ENCODE measurements around the gene GHITM. TPM values are rescaled to one million over a fixed set of nuclear protein-coding genes. Genes with fewer than 3 reads are reported as not detected.
"Not testable (repeated sequence)": the region's sequence is repeated elsewhere in the genome, so short reads cannot be mapped to it uniquely, and the experiment has no call there.

The GHITM gene
- total and polyA plus RNA-seq, 7 experiments from 2014 or later, result 61.5 to 312 (median 78.7) TPM

GRCh38 chr10:84125910-84126784, 13.2 kb upstream of the GHITM start:
- peaks cover 13 to 38% (median 32%) of the 10 kb centered on the region in 5 donors for H3K27me3 Mint-ChIP-seq
- H3K27ac Mint-ChIP-seq; intact Hi-C loops (cut with micrococcal nuclease); CTCF ChIA-PET; H3K27ac ChIP-seq (ENCODE audit: low read depth, low read length); H3K4me3 ChIP-seq (ENCODE audit: low read length); H3K4me1 Mint-ChIP-seq; H3K36me3 ChIP-seq (ENCODE audit: control insufficient read depth in 2 of 3, insufficient read depth in 3 of 3, low read length in 3 of 3); ATAC-seq; DNase-seq; H3K27me3 ChIP-seq (ENCODE audit: control insufficient read depth in 2 of 2, insufficient read depth in 2 of 2, low read length in 2 of 2); POLR2A ChIA-PET; H3K4me1 ChIP-seq (ENCODE audit: control insufficient read depth in 2 of 2, insufficient read depth in 2 of 2, low read length in 2 of 2): not testable (repeated sequence)
- peaks cover 7 to 40% (median 22%) of the 10 kb centered on the region in 11 donors for H3K9me3 Mint-ChIP-seq
- peak overlapping the region in 1 of 10 donors; percentile 61 for H3K4me3 Mint-ChIP-seq
- peaks cover 0 to 22% (median 3%) of the 10 kb centered on the region in 3 experiments for H3K9me3 ChIP-seq (ENCODE audit: control insufficient read depth in 2 of 3, low read length in 3 of 3)
- H3K36me3 Mint-ChIP-seq, result peaks cover 0 to 26% (median 22%) of the 10 kb centered on the region in 5 donors

GRCh38 chr10:84126785-84127167, 12.5 kb upstream of the GHITM start:
- no peaks in the 10 kb centered on the region for H3K36me3 ChIP-seq (ENCODE audit: control insufficient read depth in 2 of 3, insufficient read depth in 3 of 3, low read length in 3 of 3)
- peaks cover 0 to 22% (median 3%) of the 10 kb centered on the region in 3 experiments for H3K9me3 ChIP-seq (ENCODE audit: control insufficient read depth in 2 of 3, low read length in 3 of 3)
- H3K4me1 ChIP-seq (ENCODE audit: control insufficient read depth in 2 of 2, insufficient read depth in 2 of 2, low read length in 2 of 2), result no peaks in the 10 kb centered on the region
- Mint-ChIP-seq H3K27me3 (peaks cover 15 to 42% (median 33%) of the 10 kb centered on the region in 5 donors), H3K9me3 (peaks cover 7 to 40% (median 22%) of the 10 kb centered on the region in 11 donors), H3K27ac (no peak overlapping the region), H3K4me3 (no peak overlapping the region), H3K4me1 (no peaks in the 10 kb centered on the region), H3K36me3 (peaks cover 0 to 26% (median 22%) of the 10 kb centered on the region in 5 donors)
- H3K27ac ChIP-seq (ENCODE audit: low read depth, low read length), result no peak overlapping the region
- ATAC-seq (no peak), DNase-seq (no peak)
- ChIA-PET CTCF (no interaction called here), POLR2A (no interaction called here)
- no peak overlapping the region for H3K4me3 ChIP-seq (ENCODE audit: low read length)
- no peaks in the 10 kb centered on the region for H3K27me3 ChIP-seq (ENCODE audit: control insufficient read depth in 2 of 2, insufficient read depth in 2 of 2, low read length in 2 of 2)
- intact Hi-C loops (cut with micrococcal nuclease), result no loop called here

- POLR2A ChIA-PET, result no interaction called here
- H3K27me3 Mint-ChIP-seq, result peaks cover 0 to 26% (median 6%) of the 10 kb centered on the region in 5 donors
Observed at GRCh38 chr10:84135836-84136235, 3.5 kb upstream of the GHITM start.

GRCh38 chr10:84137811-84138210, 1.5 kb upstream of the GHITM start:
- peaks cover 3 to 9% (median 7%) of the 10 kb centered on the region in 3 experiments for H3K36me3 ChIP-seq (ENCODE audit: control insufficient read depth in 2 of 3, insufficient read depth in 3 of 3, low read length in 3 of 3)
- H3K9me3 ChIP-seq (ENCODE audit: control insufficient read depth in 2 of 3, low read length in 3 of 3), result no peaks in the 10 kb centered on the region
- Mint-ChIP-seq H3K36me3 (peaks cover 0 to 7% (median 0%) of the 10 kb centered on the region in 5 donors), H3K27ac (peak overlapping the region in 8 of 9 donors; percentile 45 to 99 (median 98)), H3K27me3 (peaks cover 0 to 17% (median 0%) of the 10 kb centered on the region in 5 donors), H3K4me1 (peaks cover 20 to 36% (median 26%) of the 10 kb centered on the region in 7 donors), H3K4me3 (peak overlapping the region in 9 of 10 donors; percentile 6 to 95 (median 88)), H3K9me3 (peaks cover 0 to 2% (median 0%) of the 10 kb centered on the region in 11 donors)
- H3K27me3 ChIP-seq (ENCODE audit: control insufficient read depth in 2 of 2, insufficient read depth in 2 of 2, low read length in 2 of 2), result no peaks in the 10 kb centered on the region
- intact Hi-C loops (cut with micrococcal nuclease), result loop anchor here (5.0 kb wide), 2 partner anchors 404 to 1474 kb away; no protein-coding TSS in a partner anchor
- H3K27ac ChIP-seq (ENCODE audit: low read depth, low read length), result peak overlapping the region; percentile 98
- ATAC-seq, result no peak
- ChIA-PET CTCF (interaction anchor here (0.8 kb wide), 1 partner anchor 12 kb away, joined by 3 read pairs; no protein-coding TSS in a partner anchor), POLR2A (interaction anchor here (2.6 to 2.9 kb wide), 2 partner anchors 40 to 65 kb away, joined by 7 to 12 read pairs; no protein-coding TSS in a partner anchor)
- peaks cover 15 to 18% of the 10 kb centered on the region in 2 donors for H3K4me1 ChIP-seq (ENCODE audit: control insufficient read depth in 2 of 2, insufficient read depth in 2 of 2, low read length in 2 of 2)
- H3K4me3 ChIP-seq (ENCODE audit: low read length), result peak overlapping the region; percentile 92
- DNase-seq, result no peak

More at GRCh38 chr10:84135836-84136235, 3.5 kb upstream of the GHITM start:
- Mint-ChIP-seq H3K4me1 (peaks cover 10 to 17% (median 12%) of the 10 kb centered on the region in 7 donors), H3K4me3 (no peak overlapping the region), H3K9me3 (peaks cover 0 to 2% (median 0%) of the 10 kb centered on the region in 11 donors), H3K36me3 (no peaks in the 10 kb centered on the region), H3K27ac (no peak overlapping the region)
- intact Hi-C loops (cut with micrococcal nuclease), result loop anchor here (5.0 kb wide), 2 partner anchors 406 to 1476 kb away; no protein-coding TSS in a partner anchor
- no peak overlapping the region for H3K27ac ChIP-seq (ENCODE audit: low read depth, low read length)
- CTCF ChIA-PET, result interaction anchor here (1.0 to 1.3 kb wide), 2 partner anchors 12 to 69 kb away, joined by 3 read pairs; no protein-coding TSS in a partner anchor
- H3K4me3 ChIP-seq (ENCODE audit: low read length), result no peak overlapping the region
- H3K27me3 ChIP-seq (ENCODE audit: control insufficient read depth in 2 of 2, insufficient read depth in 2 of 2, low read length in 2 of 2), result no peaks in the 10 kb centered on the region
- H3K36me3 ChIP-seq (ENCODE audit: control insufficient read depth in 2 of 3, insufficient read depth in 3 of 3, low read length in 3 of 3), result peaks cover 0 to 5% (median 0%) of the 10 kb centered on the region in 3 experiments
- no peak for ATAC-seq
- no peak for DNase-seq
- H3K9me3 ChIP-seq (ENCODE audit: control insufficient read depth in 2 of 3, low read length in 3 of 3), result no peaks in the 10 kb centered on the region
- peaks cover 9% of the 10 kb centered on the region in 2 donors for H3K4me1 ChIP-seq (ENCODE audit: control insufficient read depth in 2 of 2, insufficient read depth in 2 of 2, low read length in 2 of 2)

- Mint-ChIP-seq H3K27me3 (peaks cover 0 to 16% (median 0%) of the 10 kb centered on the region in 5 donors), H3K27ac (peak overlapping the region; percentile 93 to 99 (median 98)), H3K36me3 (peaks cover 0 to 11% (median 7%) of the 10 kb centered on the region in 5 donors), H3K4me1 (peaks cover 20 to 42% (median 33%) of the 10 kb centered on the region in 7 donors), H3K4me3 (peak overlapping the region; percentile 88 to 98 (median 94)), H3K9me3 (peaks cover 0 to 2% (median 0%) of the 10 kb centered on the region in 11 donors)
- intact Hi-C loops (cut with micrococcal nuclease), result loop anchor here (1.0 to 5.0 kb wide), 6 partner anchors 10 to 1474 kb away; partner anchors contain the start of gene CCSER2 (in 1 of the 2)
- Histone ChIP-seq H3K4me1 (ENCODE audit: control insufficient read depth in 2 of 2, insufficient read depth in 2 of 2, low read length in 2 of 2) (peaks cover 15 to 18% of the 10 kb centered on the region in 2 donors), H3K27ac (ENCODE audit: low read depth, low read length) (peak overlapping the region; percentile 98), H3K9me3 (ENCODE audit: control insufficient read depth in 2 of 3, low read length in 3 of 3) (no peaks in the 10 kb centered on the region), H3K36me3 (ENCODE audit: control insufficient read depth in 2 of 3, insufficient read depth in 3 of 3, low read length in 3 of 3) (peaks cover 3 to 17% (median 11%) of the 10 kb centered on the region in 3 experiments), H3K27me3 (ENCODE audit: control insufficient read depth in 2 of 2, insufficient read depth in 2 of 2, low read length in 2 of 2) (no peaks in the 10 kb centered on the region), H3K4me3 (ENCODE audit: low read length) (peak overlapping the region; percentile 92)
- ChIA-PET POLR2A (interaction anchor here (1.0 to 2.9 kb wide), 5 partner anchors 9 to 64 kb away, joined by 3 to 14 read pairs (median 7); no protein-coding TSS in a partner anchor), CTCF (interaction anchor here (1.2 kb wide), 2 partner anchors 9 to 36 kb away, joined by 3 to 4 read pairs; no protein-coding TSS in a partner anchor)
- DNase-seq (peak in 2 of 9 donors; percentile 43 to 63), ATAC-seq (peak; percentile 7)
Observed at GRCh38 chr10:84138478-84139125, 707 bp upstream of the GHITM start.

GRCh38 chr10:84140036-84140379, 699 bp downstream of the GHITM start:
- ATAC-seq, result no peak
- Histone ChIP-seq H3K36me3 (ENCODE audit: control insufficient read depth in 2 of 3, insufficient read depth in 3 of 3, low read length in 3 of 3) (peaks cover 16 to 31% (median 17%) of the 10 kb centered on the region in 3 experiments), H3K27ac (ENCODE audit: low read depth, low read length) (peak overlapping the region; percentile 98), H3K4me1 (ENCODE audit: control insufficient read depth in 2 of 2, insufficient read depth in 2 of 2, low read length in 2 of 2) (peaks cover 15 to 18% of the 10 kb centered on the region in 2 donors), H3K4me3 (ENCODE audit: low read length) (peak overlapping the region; percentile 92), H3K9me3 (ENCODE audit: control insufficient read depth in 2 of 3, low read length in 3 of 3) (no peaks in the 10 kb centered on the region), H3K27me3 (ENCODE audit: control insufficient read depth in 2 of 2, insufficient read depth in 2 of 2, low read length in 2 of 2) (no peaks in the 10 kb centered on the region)
- H3K4me3 Mint-ChIP-seq, result peak overlapping the region; percentile 88 to 98 (median 94)
- peaks cover 20 to 45% (median 36%) of the 10 kb centered on the region in 7 donors for H3K4me1 Mint-ChIP-seq
- H3K9me3 Mint-ChIP-seq, result peaks cover 0 to 2% (median 0%) of the 10 kb centered on the region in 11 donors
- peaks cover 0 to 15% (median 11%) of the 10 kb centered on the region in 5 donors for H3K36me3 Mint-ChIP-seq
- intact Hi-C loops (cut with micrococcal nuclease), result loop anchor here in 1 of 2 donors (1.0 kb wide), 1 partner anchor 16 kb away; no protein-coding TSS in a partner anchor
- CTCF ChIA-PET, result no interaction called here
- POLR2A ChIA-PET, result interaction anchor here (0.7 to 2.9 kb wide), 4 partner anchors 10 to 62 kb away, joined by 3 to 12 read pairs (median 6); no protein-coding TSS in a partner anchor
- H3K27me3 Mint-ChIP-seq, result peaks cover 0 to 9% (median 0%) of the 10 kb centered on the region in 5 donors
- H3K27ac Mint-ChIP-seq, result peak overlapping the region; percentile 93 to 99 (median 98)
- DNase-seq, result peak in 2 of 9 donors; percentile 21 to 28

Measured in naive thymus-derived CD4-positive, alpha-beta T cell (primary cell).